GM12878 (cell line): Measurements from ENCODE around the gene MITF. TPM values are rescaled to one million over a fixed set of nuclear protein-coding genes. Genes with fewer than 3 reads are reported as not detected.

Experiments
- ATAC-seq: fragments of 200-7000 bp; cut with Tn5 transposase; 3 replicates; pipeline ENCODE4 v1.9.1; 2020; ENCODE audit warnings: mild to moderate bottlenecking, moderate library complexity
- BruUV-seq: library from RNA; stranded (reverse); fragments of 400-500 nt; replicated peaks from 2 replicates; lab custom pipeline; 2021; lab: Mats Ljungman, UMichigan
- CTCF ChIA-PET: fragments of 300-600 bp; sonication (Branson Sonifier 250); formaldehyde crosslinking; extraction: SDS; loops from one replicate; lab custom pipeline; 2021; ENCODE audit warnings: inconsistent platforms; lab: Yijun Ruan, JAX
- POLR2A ChIA-PET: fragments of 350-600 bp; formaldehyde crosslinking; extraction: SDS; loops from one replicate; lab custom pipeline; 2021; ENCODE audit warnings: inconsistent platforms; lab: Charles Lee
- RAD21 ChIA-PET: fragments of 300-600 bp; sonication (Branson Sonifier 250); formaldehyde crosslinking; loops from one replicate; lab custom pipeline; 2023; ENCODE audit warnings: antibody characterized with exemption; ENCODE audit not compliant: unreplicated experiment; lab: Charles Lee
- SMC1A ChIA-PET: fragments of 300-600 bp; sonication (Branson Sonifier 250); formaldehyde crosslinking; loops from one replicate; lab custom pipeline; 2023; ENCODE audit not compliant: unreplicated experiment, uncharacterized antibody; lab: Charles Lee
- DNase-seq: peaks from one replicate; pipeline ENCODE4 v3.0.0-alpha.2; 2011; ENCODE audit warnings: low read depth, low spot score
- FAIRE-seq: peaks from 3 replicates; lab custom pipeline; 2011; peaks lifted over from hg19 to GRCh38; lab: Jason Lieb, UNC
- H2AFZ ChIP-seq: 2 replicates; pipeline ENCODE4 v1.6.0; 2011; ENCODE audit warnings: low read depth, low read length, control low read depth; ENCODE audit not compliant: control insufficient read depth
- H3K27ac ChIP-seq: 2 replicates; pipeline ENCODE4 v1.5.1; 2011; ENCODE audit warnings: control low read depth; ENCODE audit not compliant: control insufficient read depth, insufficient read depth
- H3K27me3 ChIP-seq, 2 experiments: replicated peaks in 1 of 2; 2 replicates each; pipeline versions ENCODE4 v1.6.0 to v1.6.1; 2011; ENCODE audit warnings: low read length in 1 of 2; ENCODE audit not compliant: control insufficient read depth in 2 of 2, insufficient read depth in 2 of 2
- H3K36me3 ChIP-seq, 2 experiments: 2 replicates each; pipeline ENCODE4 v1.5.1; 2011; ENCODE audit warnings: low read length in 1 of 2; ENCODE audit not compliant: control insufficient read depth in 2 of 2, insufficient read depth in 2 of 2
- H3K4me1 ChIP-seq: 2 replicates; pipeline ENCODE4 v1.6.1; 2011; ENCODE audit warnings: mild to moderate bottlenecking, low read length, moderate library complexity, mixed read lengths; ENCODE audit not compliant: control insufficient read depth, insufficient read depth
- H3K4me2 ChIP-seq: 2 replicates; pipeline ENCODE4 v1.6.0; 2011; ENCODE audit warnings: control low read depth; ENCODE audit not compliant: control insufficient read depth, insufficient read depth
- H3K4me3 ChIP-seq: fragments of 200-600 bp; sonication (generic); 2 replicates; pipeline ENCODE4 v1.5.1; 2016
- H3K79me2 ChIP-seq: 2 replicates; pipeline ENCODE4 v1.6.0; 2011; ENCODE audit warnings: low read length; ENCODE audit not compliant: control insufficient read depth, insufficient read depth
- H3K9ac ChIP-seq: 2 replicates; pipeline ENCODE4 v1.8.0; 2011; ENCODE audit warnings: low read length, control low read depth, mixed read lengths; ENCODE audit not compliant: control insufficient read depth, insufficient read depth
- H3K9me3 ChIP-seq: replicated peaks from 3 replicates; pipeline ENCODE4 v1.5.1; 2011; ENCODE audit warnings: mild to moderate bottlenecking, low read length; ENCODE audit not compliant: control insufficient read depth, insufficient read depth
- H4K20me1 ChIP-seq: 2 replicates; pipeline ENCODE4 v1.6.0; 2011; ENCODE audit not compliant: control insufficient read depth, insufficient read depth
- BHLHE40 ChIP-seq, 2 experiments: fragments of 450-650 bp in 1 of 2; IDR thresholded peaks; 2 replicates each; pipeline ENCODE4 v1.6.1; 2011 to 2017; ENCODE audit warnings: low read depth in 2 of 2, borderline replicate concordance in 1 of 2, improper control_type of control experiment in 1 of 2, low read length in 1 of 2, mild to moderate bottlenecking in 1 of 2
- IRF3 ChIP-seq: fragments of 450-650 bp; IDR thresholded peaks from 2 replicates; pipeline ENCODE4 v1.6.1; 2014; ENCODE audit warnings: mild to moderate bottlenecking
- JUNB ChIP-seq: IDR thresholded peaks from 2 replicates; pipeline ENCODE4 v1.6.1; 2016; ENCODE audit warnings: antibody characterized with exemption, mild to moderate bottlenecking
- NFYB ChIP-seq: IDR thresholded peaks from 2 replicates; pipeline ENCODE4 v1.6.1; 2011; ENCODE audit warnings: low read depth, mild to moderate bottlenecking, low read length, improper control_type of control experiment, moderate library complexity; ENCODE audit not compliant: insufficient read depth
- RFX5 ChIP-seq: IDR thresholded peaks from 2 replicates; pipeline ENCODE4 v1.6.1; 2011; ENCODE audit warnings: low read depth, low read length, improper control_type of control experiment
- SREBF2 ChIP-seq: IDR thresholded peaks from 2 replicates; pipeline ENCODE4 v1.6.1; 2012; ENCODE audit warnings: mild to moderate bottlenecking, low read length
- USF1 ChIP-seq: IDR thresholded peaks from 2 replicates; pipeline ENCODE4 v1.6.1; 2011; ENCODE audit warnings: borderline replicate concordance, low read depth, mild to moderate bottlenecking, moderate library complexity, mixed read lengths, low read length; ENCODE audit not compliant: insufficient read depth; ENCODE audit errors: extremely low read length
- ZBED1 ChIP-seq: IDR thresholded peaks from 2 replicates; pipeline ENCODE4 v1.6.1; 2016; ENCODE audit warnings: borderline replicate concordance
- WGBS: methylation state at CpG from one replicate; pipeline ENCODE4 v1.1.6; 2016; ENCODE audit warnings: low lambda C conversion rate; ENCODE audit not compliant: insufficient replicate concordance, insufficient coverage; ENCODE audit errors: missing lambda C conversion rate; 5-methylcytosine and 5-hydroxymethylcytosine counted together
- in situ Hi-C: fragments of 300-500 bp; cut with MboI; formaldehyde crosslinking; loops from 9 replicates; pipeline ENCODE4 v1.14.3; 2018; ENCODE audit warnings: mixed read lengths
- intact Hi-C: fragments of 100-400 bp; cut with micrococcal nuclease; formaldehyde crosslinking; loops from one replicate; pipeline ENCODE4 v1.14.2; 2022; ENCODE audit not compliant: unreplicated experiment
- polyA plus RNA-seq, 11 experiments: library from polyadenylated mRNA; depleted of rRNA in 4 of 11; unstranded in 6 of 11; stranded (reverse) in 5 of 11; fragments of >200 nt; fragmentation: Nextera tagmentation in 4 of 11; fragmentation: Illumina TruSeq in 1 of 11; extraction: Ambion mirVana in 4 of 11; extraction: Trizol in 1 of 11; gene quantifications; 1 replicate in 1 of 11; 2 replicates in 10 of 11; pipeline versions ENCODE4 v1.2.1 to v1.2.3, GENCODE V29; 2011 to 2016; ENCODE audit warnings: inconsistent platforms in 2 of 11, missing spikeins in 2 of 11, low read depth in 1 of 11
- total RNA-seq, 4 experiments: library from RNA; depleted of rRNA in 3 of 4; stranded (reverse); fragments of >200 nt in 3 of 4; fragmentation: Illumina TruSeq in 1 of 4; extraction: Trizol in 1 of 4; gene quantifications; 2 replicates each; pipeline versions ENCODE4 v1.2.1 to v1.2.3, GENCODE V29; 2013 to 2021
- TF ChIP-seq, protein P1 (sequence below): IDR thresholded peaks from 2 replicates; pipeline ENCODE4 v1.6.1; 2012; ENCODE audit warnings: low read length, inconsistent platforms

Gene MITF
- total and polyA plus RNA-seq, 10 of the 15 experiments (the other 5 are each of a cell fraction or from before 2014, with no cell fraction given): under 0.01 to 0.90 (median 0.06) TPM; not detected in 3

- BruUV-seq: no TSS peak
Observed at GRCh38 chr3:70010346-70010745, 271.1 kb downstream of the MITF start.

More at GRCh38 chr3:70010346-70010745, 271.1 kb downstream of the MITF start:
- FAIRE-seq (no peak), ATAC-seq (no peak), DNase-seq (no peak)
- Histone ChIP-seq H4K20me1 (no peaks in the 10 kb centered on the region), H3K4me1 (no peaks in the 10 kb centered on the region), H3K4me2 (no peak overlapping the region), H3K4me3 (no peak overlapping the region), H2AFZ (no peak overlapping the region), H3K9ac (no peak overlapping the region), H3K27ac (no peak overlapping the region), H3K36me3 (no peaks in the 10 kb centered on the region), H3K79me2 (no peaks in the 10 kb centered on the region), H3K9me3 (no peaks in the 10 kb centered on the region), H3K27me3 (no peaks in the 10 kb centered on the region)
- in situ Hi-C loops: no loop called here
- RAD21 ChIA-PET: no interaction called here
- no peak for TF ChIP-seq JUNB
- TF ChIP-seq SREBF2: no peak
- TF ChIP-seq BHLHE40 (IDR thresholded peaks at IDR 0.05; ENCODE audit: borderline replicate concordance in 1 of 2, low read depth in 2 of 2, low read length in 1 of 2): no peak
- TF ChIP-seq IRF3: no peak
- TF ChIP-seq ZBED1: no peak
- TF ChIP-seq USF1: no peak
- TF ChIP-seq RFX5: no peak
- no peak for TF ChIP-seq NFYB
- TF ChIP-seq, protein P1, sequence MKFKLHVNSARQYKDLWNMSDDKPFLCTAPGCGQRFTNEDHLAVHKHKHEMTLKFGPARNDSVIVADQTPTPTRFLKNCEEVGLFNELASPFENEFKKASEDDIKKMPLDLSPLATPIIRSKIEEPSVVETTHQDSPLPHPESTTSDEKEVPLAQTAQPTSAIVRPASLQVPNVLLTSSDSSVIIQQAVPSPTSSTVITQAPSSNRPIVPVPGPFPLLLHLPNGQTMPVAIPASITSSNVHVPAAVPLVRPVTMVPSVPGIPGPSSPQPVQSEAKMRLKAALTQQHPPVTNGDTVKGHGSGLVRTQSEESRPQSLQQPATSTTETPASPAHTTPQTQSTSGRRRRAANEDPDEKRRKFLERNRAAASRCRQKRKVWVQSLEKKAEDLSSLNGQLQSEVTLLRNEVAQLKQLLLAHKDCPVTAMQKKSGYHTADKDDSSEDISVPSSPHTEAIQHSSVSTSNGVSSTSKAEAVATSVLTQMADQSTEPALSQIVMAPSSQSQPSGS: no peak
- SMC1A ChIA-PET: no interaction called here
- POLR2A ChIA-PET: no interaction called here
- intact Hi-C loops: no loop called here
- WGBS: 32% methylated on average over 2 of the region's 2 CpGs
- CTCF ChIA-PET: no interaction called here
